ENCODE results near the gene PEX14.

DNA sequence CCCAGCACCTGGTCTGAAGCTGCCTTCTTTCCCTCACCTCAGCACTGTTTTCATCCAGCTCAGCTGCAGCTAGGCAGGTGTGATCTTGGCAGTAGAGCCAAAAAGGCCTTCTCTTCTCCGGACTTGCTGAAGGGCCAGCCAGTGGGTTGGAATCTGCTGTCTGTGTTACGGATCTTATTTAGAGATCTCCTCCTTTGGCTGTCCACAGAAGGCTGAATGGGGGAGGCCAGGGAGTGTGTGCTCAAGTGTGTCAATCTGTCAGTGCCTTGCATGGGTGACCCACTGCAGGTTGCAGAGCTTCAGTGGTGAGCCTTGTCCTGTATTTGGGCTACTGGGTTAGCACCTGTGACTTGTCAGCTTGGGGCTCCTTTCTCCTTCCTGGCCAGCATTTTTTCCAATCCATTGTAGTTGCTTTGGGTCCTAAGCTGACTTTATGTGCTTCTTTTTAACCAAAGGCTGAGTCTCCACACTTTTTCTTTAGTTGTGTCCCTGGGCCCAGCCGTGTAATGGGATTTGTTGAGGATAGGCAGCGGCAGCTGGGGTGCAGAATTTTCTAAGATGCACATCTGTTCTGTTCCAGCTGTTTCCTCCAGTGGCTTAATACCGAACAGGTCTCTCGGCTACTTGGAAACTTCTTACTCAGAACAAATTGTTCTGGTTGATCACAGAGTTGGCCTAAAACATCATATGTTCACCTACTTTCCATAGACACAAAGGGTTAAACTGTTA, 126.8 kb downstream of the PEX14 start:
- TF ChIP-seq, protein P1, sequence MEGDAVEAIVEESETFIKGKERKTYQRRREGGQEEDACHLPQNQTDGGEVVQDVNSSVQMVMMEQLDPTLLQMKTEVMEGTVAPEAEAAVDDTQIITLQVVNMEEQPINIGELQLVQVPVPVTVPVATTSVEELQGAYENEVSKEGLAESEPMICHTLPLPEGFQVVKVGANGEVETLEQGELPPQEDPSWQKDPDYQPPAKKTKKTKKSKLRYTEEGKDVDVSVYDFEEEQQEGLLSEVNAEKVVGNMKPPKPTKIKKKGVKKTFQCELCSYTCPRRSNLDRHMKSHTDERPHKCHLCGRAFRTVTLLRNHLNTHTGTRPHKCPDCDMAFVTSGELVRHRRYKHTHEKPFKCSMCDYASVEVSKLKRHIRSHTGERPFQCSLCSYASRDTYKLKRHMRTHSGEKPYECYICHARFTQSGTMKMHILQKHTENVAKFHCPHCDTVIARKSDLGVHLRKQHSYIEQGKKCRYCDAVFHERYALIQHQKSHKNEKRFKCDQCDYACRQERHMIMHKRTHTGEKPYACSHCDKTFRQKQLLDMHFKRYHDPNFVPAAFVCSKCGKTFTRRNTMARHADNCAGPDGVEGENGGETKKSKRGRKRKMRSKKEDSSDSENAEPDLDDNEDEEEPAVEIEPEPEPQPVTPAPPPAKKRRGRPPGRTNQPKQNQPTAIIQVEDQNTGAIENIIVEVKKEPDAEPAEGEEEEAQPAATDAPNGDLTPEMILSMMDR (IDR thresholded peaks at IDR 0.05; ENCODE audit: low read length), result no peak
- no peak for TF ChIP-seq EZH2 (IDR thresholded peaks at IDR 0.05; ENCODE audit: borderline replicate concordance, low read length)
